GM23248 (cell line): ENCODE measurements around the gene EMP3.

ENCODE experiments used
- EZH2 ChIP-seq: fragments of 200-600 bp; sonication (generic); IDR thresholded peaks from 2 replicates; pipeline ENCODE4 v1.6.1; 2018; ENCODE audit warnings: antibody characterized with exemption, mild to moderate bottlenecking; ENCODE audit not compliant: insufficient read depth, poor library complexity, severe bottlenecking
- EZH2phosphoT487 ChIP-seq: fragments of 200-600 bp; sonication (generic); IDR thresholded peaks from 2 replicates; pipeline ENCODE4 v1.6.1; 2018; ENCODE audit warnings: antibody characterized with exemption, moderate library complexity, mild to moderate bottlenecking, low read depth; ENCODE audit not compliant: insufficient read depth

- TF ChIP-seq EZH2phosphoT487 (no peak), EZH2 (no peak)
Measured at GRCh38 chr19:48361912-48362311, 36.6 kb downstream of the EMP3 start.
